Measurements from ENCODE around the gene IGFL4.

DNA sequence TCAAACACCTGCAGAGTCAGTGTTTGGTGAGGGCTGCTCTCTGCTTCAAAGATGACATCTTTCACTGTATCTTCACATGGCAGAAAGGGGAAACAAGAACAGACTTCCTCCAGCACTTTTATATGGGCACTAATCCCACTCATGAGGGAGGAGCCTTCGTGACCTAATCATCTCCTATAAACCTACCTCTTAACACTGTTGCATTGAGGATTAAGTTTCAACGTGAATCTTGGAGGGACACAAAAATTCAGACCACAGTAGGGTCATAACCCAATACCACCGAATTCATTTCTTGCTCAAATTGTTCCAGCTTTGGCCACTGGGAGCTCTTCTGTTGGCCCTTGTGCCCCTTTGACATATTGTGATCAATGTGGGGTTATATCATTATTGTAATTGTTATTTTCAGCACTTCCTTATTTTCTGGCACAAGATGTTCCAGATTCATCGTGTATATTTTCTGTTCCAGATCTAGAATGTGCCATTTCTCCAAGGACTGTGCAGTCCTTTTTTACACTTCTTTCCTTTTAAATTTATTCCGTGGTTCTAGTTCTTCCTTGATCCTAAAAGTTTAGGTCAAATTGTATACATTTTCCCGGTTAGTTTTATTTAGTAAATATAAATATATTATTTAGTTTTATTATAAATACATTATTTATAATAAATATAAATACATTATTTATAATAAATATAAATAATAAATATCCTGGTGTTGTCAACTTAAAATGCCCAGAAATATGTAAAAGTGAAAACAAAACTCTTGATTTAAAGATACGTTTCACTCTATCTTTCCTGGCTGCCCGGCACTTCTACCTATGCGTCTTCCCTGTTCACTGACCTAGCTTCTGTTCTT is 35.5 kb upstream of the IGFL4 start:
- TF ChIP-seq ZFP36 (IDR thresholded peaks at IDR 0.05; ENCODE audit: borderline replicate concordance, low read depth, low read length, partially characterized antibody) (no peak), ZNF678 (CRISPR knock-in tag; IDR thresholded peaks at IDR 0.05) (no peak), JUND (CRISPR knock-in tag; IDR thresholded peaks at IDR 0.05) (no peak), CEBPB (IDR thresholded peaks at IDR 0.05; ENCODE audit: borderline replicate concordance, low read depth, low read length) (no peak), ESRRA (CRISPR knock-in tag; IDR thresholded peaks at IDR 0.05; ENCODE audit: low read depth) (no peak), SMC3 (IDR thresholded peaks at IDR 0.05; ENCODE audit: low read length) (no peak), CREM (IDR thresholded peaks at IDR 0.05) (no peak), CREM (CRISPR knock-in tag; IDR thresholded peaks at IDR 0.05) (no peak), EP300 (IDR thresholded peaks at IDR 0.05; ENCODE audit: low read depth in 2 of 2, low read length in 2 of 2) (no peak), EP300 (CRISPR knock-in tag; IDR thresholded peaks at IDR 0.05; ENCODE audit: borderline replicate concordance) (no peak), SRSF9 (IDR thresholded peaks at IDR 0.05; ENCODE audit: borderline replicate concordance, insufficient read depth, low read depth, low read length, poor library complexity, severe bottlenecking) (no peak), ZNF121 (CRISPR knock-in tag; IDR thresholded peaks at IDR 0.05) (no peak)
- TF ChIP-seq, protein P1, sequence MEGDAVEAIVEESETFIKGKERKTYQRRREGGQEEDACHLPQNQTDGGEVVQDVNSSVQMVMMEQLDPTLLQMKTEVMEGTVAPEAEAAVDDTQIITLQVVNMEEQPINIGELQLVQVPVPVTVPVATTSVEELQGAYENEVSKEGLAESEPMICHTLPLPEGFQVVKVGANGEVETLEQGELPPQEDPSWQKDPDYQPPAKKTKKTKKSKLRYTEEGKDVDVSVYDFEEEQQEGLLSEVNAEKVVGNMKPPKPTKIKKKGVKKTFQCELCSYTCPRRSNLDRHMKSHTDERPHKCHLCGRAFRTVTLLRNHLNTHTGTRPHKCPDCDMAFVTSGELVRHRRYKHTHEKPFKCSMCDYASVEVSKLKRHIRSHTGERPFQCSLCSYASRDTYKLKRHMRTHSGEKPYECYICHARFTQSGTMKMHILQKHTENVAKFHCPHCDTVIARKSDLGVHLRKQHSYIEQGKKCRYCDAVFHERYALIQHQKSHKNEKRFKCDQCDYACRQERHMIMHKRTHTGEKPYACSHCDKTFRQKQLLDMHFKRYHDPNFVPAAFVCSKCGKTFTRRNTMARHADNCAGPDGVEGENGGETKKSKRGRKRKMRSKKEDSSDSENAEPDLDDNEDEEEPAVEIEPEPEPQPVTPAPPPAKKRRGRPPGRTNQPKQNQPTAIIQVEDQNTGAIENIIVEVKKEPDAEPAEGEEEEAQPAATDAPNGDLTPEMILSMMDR (CRISPR knock-in tag; IDR thresholded peaks at IDR 0.05), result no peak
- TF ChIP-seq, protein P2, sequence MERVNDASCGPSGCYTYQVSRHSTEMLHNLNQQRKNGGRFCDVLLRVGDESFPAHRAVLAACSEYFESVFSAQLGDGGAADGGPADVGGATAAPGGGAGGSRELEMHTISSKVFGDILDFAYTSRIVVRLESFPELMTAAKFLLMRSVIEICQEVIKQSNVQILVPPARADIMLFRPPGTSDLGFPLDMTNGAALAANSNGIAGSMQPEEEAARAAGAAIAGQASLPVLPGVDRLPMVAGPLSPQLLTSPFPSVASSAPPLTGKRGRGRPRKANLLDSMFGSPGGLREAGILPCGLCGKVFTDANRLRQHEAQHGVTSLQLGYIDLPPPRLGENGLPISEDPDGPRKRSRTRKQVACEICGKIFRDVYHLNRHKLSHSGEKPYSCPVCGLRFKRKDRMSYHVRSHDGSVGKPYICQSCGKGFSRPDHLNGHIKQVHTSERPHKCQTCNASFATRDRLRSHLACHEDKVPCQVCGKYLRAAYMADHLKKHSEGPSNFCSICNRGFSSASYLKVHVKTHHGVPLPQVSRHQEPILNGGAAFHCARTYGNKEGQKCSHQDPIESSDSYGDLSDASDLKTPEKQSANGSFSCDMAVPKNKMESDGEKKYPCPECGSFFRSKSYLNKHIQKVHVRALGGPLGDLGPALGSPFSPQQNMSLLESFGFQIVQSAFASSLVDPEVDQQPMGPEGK (CRISPR knock-in tag; IDR thresholded peaks at IDR 0.05), result no peak
- TF ChIP-seq, protein P3, sequence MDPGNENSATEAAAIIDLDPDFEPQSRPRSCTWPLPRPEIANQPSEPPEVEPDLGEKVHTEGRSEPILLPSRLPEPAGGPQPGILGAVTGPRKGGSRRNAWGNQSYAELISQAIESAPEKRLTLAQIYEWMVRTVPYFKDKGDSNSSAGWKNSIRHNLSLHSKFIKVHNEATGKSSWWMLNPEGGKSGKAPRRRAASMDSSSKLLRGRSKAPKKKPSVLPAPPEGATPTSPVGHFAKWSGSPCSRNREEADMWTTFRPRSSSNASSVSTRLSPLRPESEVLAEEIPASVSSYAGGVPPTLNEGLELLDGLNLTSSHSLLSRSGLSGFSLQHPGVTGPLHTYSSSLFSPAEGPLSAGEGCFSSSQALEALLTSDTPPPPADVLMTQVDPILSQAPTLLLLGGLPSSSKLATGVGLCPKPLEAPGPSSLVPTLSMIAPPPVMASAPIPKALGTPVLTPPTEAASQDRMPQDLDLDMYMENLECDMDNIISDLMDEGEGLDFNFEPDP (CRISPR knock-in tag; conservative IDR thresholded peaks at IDR 0.05), result no peak
